HG03095 (cell line): ENCODE measurements around the gene OR2L2.
"Not testable (repeated sequence)": the region's sequence is repeated elsewhere in the genome, so short reads cannot be mapped to it uniquely, and the experiment has no call there.

Source experiments
- ATAC-seq: cut with Tn5 transposase; IDR thresholded peaks from one replicate; pipeline ENCODE4 v1.9.1; 2021; ENCODE audit warnings: moderate library complexity; ENCODE audit not compliant: unreplicated experiment

Gene OR2L2

GRCh38 chr1:248029770-248030169 lies at the start of gene OR2L2:
TSS of gene OR2L2 (plus strand) at chr1:248030070. CDS start at chr1:248038268, 8,198 bp downstream.
- no peak for ATAC-seq

DNA sequence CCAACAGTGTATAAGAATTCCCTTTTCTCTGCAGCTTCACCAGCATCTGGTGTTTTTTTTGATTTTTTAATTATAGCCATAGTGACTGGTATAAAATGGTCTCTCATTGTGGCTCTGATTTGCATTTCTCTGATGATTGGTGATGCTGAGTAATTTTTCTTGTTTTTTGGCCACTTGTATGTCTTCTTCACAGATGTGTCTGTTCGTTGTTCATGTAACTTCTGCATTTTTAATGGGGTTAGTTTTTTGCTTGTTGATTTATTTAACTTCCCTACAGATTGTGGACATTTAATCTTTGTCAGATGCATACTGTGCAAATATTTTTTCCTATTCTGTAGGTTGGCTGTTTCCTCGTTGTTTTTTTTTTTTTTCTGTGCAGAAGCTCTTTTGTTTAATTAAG lies 36.9 kb upstream of the OR2L2 start:
- no peak for ATAC-seq

DNA sequence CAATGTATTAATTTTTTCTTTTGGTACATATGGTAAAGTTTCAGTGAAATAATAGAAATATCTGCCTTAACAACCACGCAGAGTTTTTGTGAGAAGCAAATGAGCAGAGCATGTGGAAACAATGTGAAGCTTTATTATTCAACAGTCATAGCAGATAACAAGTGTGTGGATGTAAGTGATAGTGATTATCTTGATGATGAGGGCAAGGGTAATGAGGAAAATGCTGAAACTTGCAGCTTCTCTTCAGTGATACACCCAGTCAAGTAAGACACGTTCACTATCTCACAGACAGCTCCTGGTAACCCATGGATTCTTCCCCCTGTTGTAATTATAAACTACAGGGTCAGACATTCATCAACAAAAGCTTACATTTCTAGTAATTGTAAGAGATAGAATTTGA lies 31.1 kb upstream of the OR2L2 start:
- ATAC-seq = no peak

- no peak for ATAC-seq
These were observed 29.7 kb upstream of the OR2L2 start for GRCh38 chr1:248000169-248000568.

DNA sequence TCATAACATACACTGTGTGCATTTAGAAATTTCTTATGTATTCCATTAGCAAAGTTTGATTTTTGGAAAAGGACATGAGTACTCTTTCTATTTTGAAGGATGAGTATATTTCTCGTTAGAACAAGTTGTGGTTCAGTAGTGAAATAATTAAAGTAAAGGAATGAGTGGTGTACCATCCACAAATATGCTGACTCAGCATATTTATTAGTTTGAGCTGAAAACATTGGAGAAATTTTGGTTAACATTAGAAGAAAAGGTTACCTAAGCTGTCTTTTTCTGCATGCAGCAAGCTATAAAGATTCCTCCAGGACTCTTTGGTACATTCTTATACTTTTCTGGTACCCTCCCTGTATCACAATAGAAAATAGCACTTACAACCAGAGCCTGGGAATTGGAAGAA lies 22.1 kb upstream of the OR2L2 start:
- ATAC-seq = no peak

- no peak for ATAC-seq
These were observed 20.2 kb upstream of the OR2L2 start for GRCh38 chr1:248009681-248010080.

- ATAC-seq = no peak
These were observed 16.6 kb upstream of the OR2L2 start, which contains the start of gene OR2L5 for GRCh38 chr1:248013229-248013710. TSS of gene OR2L5 (plus strand) at chr1:248013660. CDS start at chr1:248021948, 8,288 bp downstream.

DNA sequence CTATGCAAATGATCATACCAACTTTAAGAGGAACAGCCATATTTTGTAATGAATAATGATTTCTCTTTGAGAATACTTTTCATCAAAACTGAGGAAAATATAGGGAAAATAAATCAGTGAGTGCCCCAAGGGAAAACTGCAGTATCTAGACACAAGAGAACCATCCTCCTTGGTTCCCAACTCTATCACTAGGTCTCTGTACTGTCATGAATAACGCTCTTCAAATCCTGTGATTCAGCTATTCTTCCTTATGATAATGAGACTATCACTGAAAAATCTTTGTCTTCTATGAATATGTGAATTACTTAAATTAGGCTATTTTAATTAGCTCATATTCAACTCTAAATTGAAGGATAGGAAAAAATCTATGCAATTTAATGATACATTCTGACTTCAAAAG lies 14.1 kb upstream of the OR2L2 start:
- no peak for ATAC-seq

- ATAC-seq = no peak
These were observed 15.3 kb downstream of the OR2L2 start for GRCh38 chr1:248045209-248045608.

GRCh38 chr1:248046536-248046935 lies 16.7 kb downstream of the OR2L2 start, which contains the start of gene OR2L3:
TSS of gene OR2L3 (plus strand) at chr1:248046836. CDS start at chr1:248060682, 13,846 bp downstream.
- no peak for ATAC-seq

GRCh38 chr1:248047008-248047407 lies 17.1 kb downstream of the OR2L2 start:
- ATAC-seq = no peak

- no peak for ATAC-seq
These were observed 24.8 kb downstream of the OR2L2 start for GRCh38 chr1:248054671-248055070.

DNA sequence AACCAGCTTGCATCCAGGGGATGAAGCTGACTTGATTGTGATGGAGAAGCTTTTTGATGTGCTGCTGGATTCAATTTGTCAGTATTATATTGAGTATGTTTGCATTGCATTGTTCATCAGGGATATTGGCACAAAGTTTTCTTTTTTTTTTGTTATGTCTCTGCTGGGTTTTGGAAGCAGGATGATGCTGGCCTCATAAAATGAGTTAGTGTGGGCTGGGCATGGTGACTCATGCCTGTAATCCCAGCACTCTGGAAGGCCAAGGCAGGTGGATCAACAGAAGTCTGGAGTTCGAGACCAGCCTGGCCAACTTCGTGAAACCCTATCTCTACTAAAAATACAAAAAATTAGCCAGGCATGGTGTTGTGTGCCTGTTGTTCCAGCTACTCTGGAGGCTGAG lies 25.4 kb downstream of the OR2L2 start:
- ATAC-seq = no peak

GRCh38 chr1:248065071-248065470 lies 35.2 kb downstream of the OR2L2 start:
- ATAC-seq = no peak

DNA sequence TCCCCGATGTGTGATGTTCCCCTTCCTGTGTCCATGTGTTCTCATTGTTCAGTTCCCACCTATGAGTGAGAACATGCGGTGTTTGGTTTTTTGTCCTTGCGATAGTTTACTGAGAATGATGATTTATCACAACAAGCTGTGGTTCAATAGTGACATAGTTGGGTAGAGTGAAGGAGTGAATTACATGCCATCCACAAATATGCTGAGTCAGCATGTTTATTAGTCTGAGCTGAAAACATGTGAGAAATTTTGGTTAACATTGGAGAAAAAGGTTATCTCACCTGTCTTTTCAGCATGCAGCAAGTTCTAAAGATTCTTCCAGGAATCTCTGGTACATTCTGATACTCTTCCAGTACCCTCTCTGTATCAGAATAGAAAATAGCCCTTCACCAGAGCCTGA lies 35.7 kb downstream of the OR2L2 start:
- no peak for ATAC-seq

- not testable (repeated sequence) for ATAC-seq
These were observed 54.0 kb downstream of the OR2L2 start for GRCh38 chr1:248083864-248084263.
